CD8-positive, alpha-beta memory T cell (primary cell): Measurements from ENCODE around the gene ITGAE. TPM values are rescaled to one million over a fixed set of nuclear protein-coding genes. Genes with fewer than 3 reads are reported as not detected.
A peak's percentile ranks its signal among the peaks of the same experiment; 100 is the strongest.

ENCODE experiments used
- CTCF ChIA-PET: fragments of 350-600 bp; sonication (Branson Sonifier 250); formaldehyde crosslinking; loops from one replicate; lab custom pipeline; 2021; ENCODE audit warnings: antibody characterized with exemption; lab: Charles Lee
- POLR2A ChIA-PET: fragments of 350-600 bp; sonication (Branson Sonifier 250); formaldehyde crosslinking; loops from one replicate; lab custom pipeline; 2021; ENCODE audit warnings: antibody characterized with exemption; lab: Charles Lee
- DNase-seq, 5 donors: peaks; one replicate each; pipeline versions ENCODE4 v3.0.0 to v3.0.0-alpha.2; 2020 to 2022; ENCODE audit warnings: mixed read lengths in 1 of 5
- H3K27ac ChIP-seq: one replicate; pipeline ENCODE4 v1.7.0; 2013; ENCODE audit warnings: low read depth, mild to moderate bottlenecking, low read length, moderate library complexity
- H3K27me3 ChIP-seq: 2 replicates; pipeline ENCODE4 v1.7.0; 2013; ENCODE audit warnings: low read length, mild to moderate bottlenecking; ENCODE audit not compliant: insufficient read depth, poor library complexity, severe bottlenecking
- H3K36me3 ChIP-seq: 2 replicates; pipeline ENCODE4 v1.7.0; 2013; ENCODE audit warnings: mild to moderate bottlenecking, low read length, moderate library complexity; ENCODE audit not compliant: insufficient read depth
- H3K4me1 ChIP-seq: 2 replicates; pipeline ENCODE4 v1.7.0; 2013; ENCODE audit warnings: mild to moderate bottlenecking, low read length, moderate library complexity; ENCODE audit not compliant: insufficient read depth
- H3K4me3 ChIP-seq: 2 replicates; pipeline ENCODE4 v1.7.0; 2013; ENCODE audit warnings: mild to moderate bottlenecking, low read length
- H3K9me3 ChIP-seq: 2 replicates; pipeline ENCODE4 v1.7.0; 2013; ENCODE audit warnings: mild to moderate bottlenecking, low read length
- H3K27ac Mint-ChIP-seq, 8 donors: one replicate each; pipeline ENCODE4 v1.8.0; 2020 to 2021; ENCODE audit warnings: mixed read lengths in 8 of 8, mild to moderate bottlenecking in 6 of 8, inconsistent platforms in 3 of 8, moderate library complexity in 3 of 8
- H3K27me3 Mint-ChIP-seq, 2 donors: one replicate each; pipeline ENCODE4 v1.8.0; 2020 to 2021; ENCODE audit warnings: mixed read lengths in 2 of 2, mild to moderate bottlenecking in 1 of 2, moderate library complexity in 1 of 2
- H3K36me3 Mint-ChIP-seq, 3 donors: one replicate each; pipeline ENCODE4 v1.8.0; 2020 to 2021; ENCODE audit warnings: mixed read lengths in 3 of 3, inconsistent platforms in 1 of 3, mild to moderate bottlenecking in 1 of 3
- H3K4me1 Mint-ChIP-seq, 3 donors: one replicate each; pipeline ENCODE4 v1.8.0; 2020 to 2021; ENCODE audit warnings: mixed read lengths in 3 of 3, inconsistent platforms in 1 of 3, mild to moderate bottlenecking in 1 of 3
- H3K4me3 Mint-ChIP-seq, 7 donors: one replicate each; pipeline ENCODE4 v1.8.0; 2020 to 2021; ENCODE audit warnings: mixed read lengths in 7 of 7, mild to moderate bottlenecking in 6 of 7, moderate library complexity in 4 of 7, inconsistent platforms in 2 of 7
- H3K9me3 Mint-ChIP-seq, 5 donors: one replicate each; pipeline ENCODE4 v1.8.0; 2020 to 2022; ENCODE audit warnings: mixed read lengths in 5 of 5, mild to moderate bottlenecking in 3 of 5, moderate library complexity in 2 of 5, inconsistent platforms in 1 of 5
- polyA plus RNA-seq: library from polyadenylated mRNA; unstranded; fragments of 300-500 nt; fragmentation: Illumina TruSeq; gene quantifications from one replicate; pipeline ENCODE4 v1.2.3, GENCODE V29; 2021
- total RNA-seq, 2 experiments: library from RNA; stranded (reverse); gene quantifications; one replicate each; pipeline ENCODE4 v1.2.3, GENCODE V29; 2021

ITGAE gene
- total and polyA plus RNA-seq, 3 experiments from 2014 or later, result 46.6 to 66.6 (median 47.3) TPM

DNA sequence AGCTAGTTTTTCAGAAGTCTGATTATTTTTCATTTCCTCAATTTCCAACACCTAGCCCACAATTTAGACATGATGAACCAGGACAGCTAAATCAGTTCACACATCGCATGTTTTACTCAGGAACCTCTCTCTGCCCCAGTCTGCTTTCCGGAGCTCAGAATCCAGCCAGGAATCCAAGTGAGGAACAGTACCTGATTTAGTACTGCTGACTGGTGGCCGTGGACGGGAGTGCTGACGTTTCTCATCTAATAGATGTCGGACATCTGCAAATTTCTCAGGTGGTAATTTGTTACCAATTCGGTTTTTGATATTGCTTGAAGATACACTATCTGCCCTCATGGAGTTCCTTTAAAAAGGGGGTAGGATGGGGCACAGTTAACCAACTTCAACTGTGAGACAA is 14.9 kb upstream of the ITGAE start:
- H3K27me3 Mint-ChIP-seq, result no peaks in the 10 kb centered on the region
- Histone ChIP-seq H3K27ac (no peak overlapping the region), H3K4me3 (no peak overlapping the region), H3K36me3 (peaks cover 41% of the 10 kb centered on the region), H3K9me3 (no peaks in the 10 kb centered on the region), H3K27me3 (no peaks in the 10 kb centered on the region), H3K4me1 (no peaks in the 10 kb centered on the region)
- no peak overlapping the region for H3K27ac Mint-ChIP-seq
- no peaks in the 10 kb centered on the region for H3K9me3 Mint-ChIP-seq
- POLR2A ChIA-PET, result no interaction called here
- CTCF ChIA-PET, result interaction anchor here (0.9 to 2.2 kb wide), 2 partner anchors 10 to 78 kb away, joined by 4 to 13 read pairs; no protein-coding TSS in a partner anchor
- no peak overlapping the region for H3K4me3 Mint-ChIP-seq
- no peak for DNase-seq
- H3K36me3 Mint-ChIP-seq, result peaks cover 22 to 85% (median 34%) of the 10 kb centered on the region in 3 donors
- no peaks in the 10 kb centered on the region for H3K4me1 Mint-ChIP-seq

DNA sequence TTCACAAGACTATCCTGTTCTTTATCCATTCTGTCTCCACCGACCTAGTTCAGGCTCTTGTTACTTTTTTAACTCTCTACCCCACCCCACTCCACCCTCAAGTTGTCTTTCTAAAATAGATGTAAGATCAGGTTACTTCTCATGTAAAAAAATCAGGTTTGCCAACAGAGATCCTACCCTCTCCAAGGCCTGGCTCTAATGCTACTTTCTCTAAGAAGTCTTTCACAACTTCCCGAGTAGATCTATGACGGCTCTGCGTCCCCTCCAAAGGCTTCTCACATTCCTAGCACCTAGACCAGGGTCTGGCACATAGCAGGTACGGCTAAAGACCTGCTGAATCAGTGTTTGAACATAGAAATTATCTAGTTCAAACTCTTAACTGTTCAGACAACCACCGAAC is 14.1 kb upstream of the ITGAE start:
- Histone ChIP-seq H3K9me3 (no peaks in the 10 kb centered on the region), H3K4me3 (no peak overlapping the region), H3K4me1 (no peaks in the 10 kb centered on the region), H3K36me3 (peaks cover 47% of the 10 kb centered on the region), H3K27ac (no peak overlapping the region), H3K27me3 (no peaks in the 10 kb centered on the region)
- peak overlapping the region in 4 of 8 donors; percentile 14 to 77 (median 72) for H3K27ac Mint-ChIP-seq
- DNase-seq, result no peak
- H3K27me3 Mint-ChIP-seq, result no peaks in the 10 kb centered on the region
- ChIA-PET CTCF (interaction anchor here (0.9 to 2.2 kb wide), 3 partner anchors 11 to 77 kb away, joined by 3 to 13 read pairs (median 4); no protein-coding TSS in a partner anchor), POLR2A (no interaction called here)
- no peaks in the 10 kb centered on the region for H3K4me1 Mint-ChIP-seq
- no peaks in the 10 kb centered on the region for H3K9me3 Mint-ChIP-seq
- H3K4me3 Mint-ChIP-seq, result no peak overlapping the region
- H3K36me3 Mint-ChIP-seq, result peaks cover 22 to 86% (median 30%) of the 10 kb centered on the region in 3 donors

DNA sequence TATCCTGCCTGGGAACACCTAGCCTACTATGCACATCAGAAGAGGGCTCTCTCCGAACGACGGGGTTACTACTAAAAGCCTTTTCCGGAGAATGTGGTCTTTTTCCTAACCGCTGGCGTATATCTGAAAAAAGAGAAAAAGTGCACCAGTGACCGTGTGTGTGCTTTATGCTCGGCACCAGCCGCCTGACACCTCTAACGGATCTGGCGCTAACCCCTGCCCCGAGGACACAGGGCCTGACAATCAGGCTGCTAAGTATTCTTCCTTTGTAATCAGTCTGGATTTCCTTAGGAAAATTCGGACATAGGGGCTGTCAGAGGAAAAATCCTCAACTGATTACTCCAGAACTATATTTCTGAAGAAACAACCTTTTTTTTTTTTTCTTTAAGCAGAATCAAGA is 13.4 kb upstream of the ITGAE start:
- Histone ChIP-seq H3K4me3 (no peak overlapping the region), H3K36me3 (peaks cover 49% of the 10 kb centered on the region), H3K27ac (no peak overlapping the region), H3K4me1 (no peaks in the 10 kb centered on the region), H3K9me3 (no peaks in the 10 kb centered on the region), H3K27me3 (no peaks in the 10 kb centered on the region)
- DNase-seq, result no peak
- ChIA-PET POLR2A (no interaction called here), CTCF (interaction anchor here (0.9 kb wide), 1 partner anchor 14 kb away, joined by 3 read pairs; no protein-coding TSS in a partner anchor)
- peak overlapping the region in 1 of 8 donors; percentile 29 for H3K27ac Mint-ChIP-seq
- H3K4me3 Mint-ChIP-seq, result no peak overlapping the region
- no peaks in the 10 kb centered on the region for H3K27me3 Mint-ChIP-seq
- no peaks in the 10 kb centered on the region for H3K9me3 Mint-ChIP-seq
- H3K36me3 Mint-ChIP-seq, result peaks cover 22 to 86% (median 31%) of the 10 kb centered on the region in 3 donors
- no peaks in the 10 kb centered on the region for H3K4me1 Mint-ChIP-seq

DNA sequence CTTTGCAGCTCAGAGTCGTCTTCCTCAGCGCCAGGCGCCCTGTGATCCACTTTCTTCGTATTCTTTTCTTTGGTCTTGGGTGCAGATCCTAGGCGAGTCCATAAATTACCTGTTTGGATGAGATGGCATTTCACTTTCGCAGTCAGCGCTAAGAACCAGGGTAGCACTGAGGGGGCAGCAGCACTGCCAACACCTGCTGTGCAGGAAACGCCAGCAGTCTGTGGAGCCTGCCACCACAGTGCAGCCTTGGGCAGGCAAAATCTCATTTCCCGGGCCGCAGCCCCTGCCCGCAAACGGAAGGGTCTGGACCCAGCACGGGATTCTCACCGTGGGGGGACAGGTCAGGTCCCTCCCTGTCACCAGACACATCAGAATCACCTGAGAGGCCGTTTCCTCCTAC is 12.2 kb upstream of the ITGAE start:
- Mint-ChIP-seq H3K27ac (peak overlapping the region in 1 of 8 donors; percentile 64), H3K36me3 (peaks cover 20 to 84% (median 32%) of the 10 kb centered on the region in 3 donors), H3K4me1 (peaks cover 0 to 3% (median 0%) of the 10 kb centered on the region in 3 donors), H3K4me3 (no peak overlapping the region), H3K9me3 (no peaks in the 10 kb centered on the region), H3K27me3 (no peaks in the 10 kb centered on the region)
- Histone ChIP-seq H3K4me1 (no peaks in the 10 kb centered on the region), H3K36me3 (peaks cover 49% of the 10 kb centered on the region), H3K9me3 (no peaks in the 10 kb centered on the region), H3K27me3 (no peaks in the 10 kb centered on the region), H3K27ac (no peak overlapping the region), H3K4me3 (no peak overlapping the region)
- CTCF ChIA-PET, result interaction anchor here (1.4 to 4.4 kb wide), 2 partner anchors 12 to 76 kb away, joined by 4 to 19 read pairs; no protein-coding TSS in a partner anchor
- POLR2A ChIA-PET, result no interaction called here
- no peak for DNase-seq

DNA sequence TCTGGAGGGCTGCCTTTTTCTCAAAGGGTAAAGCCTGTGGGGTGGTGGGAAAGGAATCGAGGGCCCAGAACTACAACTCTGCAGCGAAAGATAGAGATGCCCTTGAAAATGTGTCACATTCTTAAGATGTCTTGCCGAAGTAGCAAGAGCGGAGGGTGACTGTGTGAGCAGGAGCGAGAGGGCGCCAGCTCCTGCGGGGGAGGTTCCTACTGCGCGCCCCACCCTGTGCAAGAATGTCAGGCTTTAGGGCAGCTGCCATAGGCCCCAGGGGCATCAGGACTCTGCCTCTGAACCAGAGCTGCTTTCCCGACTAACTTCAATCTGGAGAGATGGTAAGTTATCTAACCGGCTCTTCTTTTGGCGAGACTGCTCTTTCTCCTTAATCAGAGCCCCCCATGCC is 11.8 kb upstream of the ITGAE start:
- H3K27ac Mint-ChIP-seq, result peak overlapping the region in 1 of 8 donors; percentile 64
- H3K9me3 Mint-ChIP-seq, result no peaks in the 10 kb centered on the region
- H3K36me3 ChIP-seq, result peaks cover 49% of the 10 kb centered on the region

DNA sequence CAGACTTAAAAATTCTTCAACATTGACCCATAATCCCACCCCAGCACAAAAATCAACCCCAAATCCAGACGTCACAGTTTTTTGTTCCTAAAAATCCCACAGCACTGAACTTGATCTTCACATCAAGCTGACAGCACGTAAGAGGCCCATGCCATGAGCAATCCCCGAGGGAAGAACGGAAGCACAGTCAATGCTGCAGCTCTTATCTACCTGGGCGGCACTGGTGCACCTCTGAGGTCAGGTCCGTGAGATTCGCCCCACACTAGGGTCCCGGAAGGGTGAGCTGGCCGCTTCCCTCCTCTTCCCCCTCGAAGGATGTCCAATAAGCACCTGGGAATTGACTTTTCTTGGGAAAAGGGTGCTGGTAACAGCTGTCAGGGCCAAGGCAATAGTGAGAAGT is 11.3 kb upstream of the ITGAE start:
- H3K27ac Mint-ChIP-seq, result peak overlapping the region in 1 of 8 donors; percentile 63
- H3K27me3 ChIP-seq, result no peaks in the 10 kb centered on the region
- no peak overlapping the region for H3K4me3 ChIP-seq
- no peaks in the 10 kb centered on the region for H3K27me3 Mint-ChIP-seq
- DNase-seq, result no peak
- H3K4me1 ChIP-seq, result no peaks in the 10 kb centered on the region
- ChIA-PET CTCF (interaction anchor here (1.2 to 4.4 kb wide), 3 partner anchors 13 to 75 kb away, joined by 4 to 19 read pairs (median 5); partner anchors contain the start of gene NCBP3), POLR2A (no interaction called here)
- H3K4me3 Mint-ChIP-seq, result no peak overlapping the region
- peaks cover 21 to 87% (median 34%) of the 10 kb centered on the region in 3 donors for H3K36me3 Mint-ChIP-seq
- H3K4me1 Mint-ChIP-seq, result peaks cover 0 to 3% (median 0%) of the 10 kb centered on the region in 3 donors
- H3K9me3 Mint-ChIP-seq, result no peaks in the 10 kb centered on the region
- no peak overlapping the region for H3K27ac ChIP-seq
- H3K36me3 ChIP-seq, result peaks cover 49% of the 10 kb centered on the region
- no peaks in the 10 kb centered on the region for H3K9me3 ChIP-seq

More for the DNA sequence above, 11.8 kb upstream of the ITGAE start:
- no peaks in the 10 kb centered on the region for H3K27me3 Mint-ChIP-seq
- H3K36me3 Mint-ChIP-seq, result peaks cover 21 to 85% (median 34%) of the 10 kb centered on the region in 3 donors
- Histone ChIP-seq H3K27ac (no peak overlapping the region), H3K4me1 (no peaks in the 10 kb centered on the region), H3K9me3 (no peaks in the 10 kb centered on the region), H3K27me3 (no peaks in the 10 kb centered on the region), H3K4me3 (no peak overlapping the region)
- CTCF ChIA-PET, result interaction anchor here (1.4 to 4.4 kb wide), 2 partner anchors 13 to 75 kb away, joined by 4 to 19 read pairs; no protein-coding TSS in a partner anchor
- no peak for DNase-seq
- POLR2A ChIA-PET, result no interaction called here
- peaks cover 0 to 3% (median 0%) of the 10 kb centered on the region in 3 donors for H3K4me1 Mint-ChIP-seq
- H3K4me3 Mint-ChIP-seq, result no peak overlapping the region

DNA sequence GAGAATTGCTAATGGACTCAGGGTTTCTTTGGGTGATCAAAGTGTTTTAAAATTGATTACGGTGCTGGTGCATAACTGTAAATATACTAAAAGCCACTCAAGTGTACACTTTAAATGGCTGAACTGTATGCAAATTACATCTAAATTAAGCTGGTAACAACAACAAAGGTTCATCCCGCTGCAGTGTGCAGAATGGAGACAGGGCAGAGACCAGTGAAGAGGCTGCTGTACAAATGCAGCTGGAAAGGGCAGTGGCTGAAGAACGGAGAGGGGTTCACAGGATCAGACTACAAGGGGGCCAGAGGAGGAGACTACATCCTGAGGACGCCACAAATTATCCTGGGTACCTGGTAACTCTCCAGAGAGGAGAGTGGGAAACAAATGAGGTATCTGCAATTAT is 9.0 kb upstream of the ITGAE start:
- Mint-ChIP-seq H3K9me3 (no peaks in the 10 kb centered on the region), H3K36me3 (peaks cover 9 to 78% (median 27%) of the 10 kb centered on the region in 3 donors), H3K4me1 (peaks cover 0 to 8% (median 0%) of the 10 kb centered on the region in 3 donors), H3K4me3 (no peak overlapping the region), H3K27me3 (no peaks in the 10 kb centered on the region), H3K27ac (peak overlapping the region in 1 of 8 donors; percentile 2)
- no peaks in the 10 kb centered on the region for H3K27me3 ChIP-seq
- H3K27ac ChIP-seq, result no peak overlapping the region
- H3K4me1 ChIP-seq, result no peaks in the 10 kb centered on the region
- H3K36me3 ChIP-seq, result peaks cover 32% of the 10 kb centered on the region
- no peaks in the 10 kb centered on the region for H3K9me3 ChIP-seq
- POLR2A ChIA-PET, result no interaction called here
- CTCF ChIA-PET, result interaction anchor here (4.4 kb wide), 1 partner anchor 72 kb away, joined by 19 read pairs; no protein-coding TSS in a partner anchor
- DNase-seq, result no peak
- no peak overlapping the region for H3K4me3 ChIP-seq

DNA sequence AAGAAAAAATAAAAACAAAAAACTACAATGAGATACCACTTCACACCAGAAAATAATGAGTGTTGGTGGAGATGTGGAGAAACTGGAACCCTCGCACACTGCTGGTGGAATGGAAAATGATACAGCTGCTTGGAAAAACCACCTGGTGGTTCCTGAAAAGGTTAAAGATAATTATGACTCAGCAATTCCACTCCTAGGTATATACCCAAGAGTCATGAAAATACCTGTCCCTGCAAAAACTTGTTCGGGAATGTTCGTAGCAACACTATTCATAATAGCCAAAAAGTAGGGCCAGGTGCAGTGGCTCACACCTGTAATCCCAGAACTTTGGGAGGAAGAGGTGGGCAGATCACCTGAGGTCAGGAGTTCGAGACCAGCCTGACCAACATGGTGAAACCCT is 8.1 kb upstream of the ITGAE start:
- ChIA-PET CTCF (interaction anchor here (4.4 kb wide), 1 partner anchor 72 kb away, joined by 19 read pairs; no protein-coding TSS in a partner anchor), POLR2A (interaction anchor here (0.6 kb wide), 1 partner anchor 111 kb away, joined by 4 read pairs; no protein-coding TSS in a partner anchor)
- no peak overlapping the region for H3K27ac Mint-ChIP-seq
- no peak overlapping the region for H3K4me3 ChIP-seq
- H3K9me3 ChIP-seq, result no peaks in the 10 kb centered on the region
- no peak overlapping the region for H3K4me3 Mint-ChIP-seq
- peaks cover 0 to 14% (median 0%) of the 10 kb centered on the region in 3 donors for H3K4me1 Mint-ChIP-seq
- peaks cover 6 to 69% (median 21%) of the 10 kb centered on the region in 3 donors for H3K36me3 Mint-ChIP-seq
- H3K27ac ChIP-seq, result no peak overlapping the region
- H3K27me3 ChIP-seq, result no peaks in the 10 kb centered on the region
- DNase-seq, result no peak
- peaks cover 26% of the 10 kb centered on the region for H3K36me3 ChIP-seq
- H3K27me3 Mint-ChIP-seq, result no peaks in the 10 kb centered on the region
- H3K9me3 Mint-ChIP-seq, result no peaks in the 10 kb centered on the region
- no peaks in the 10 kb centered on the region for H3K4me1 ChIP-seq
